Mucosa of gallbladder (tissue), 1 donor: ENCODE results near the gene TEX13B. TPM values are rescaled to one million over a fixed set of nuclear protein-coding genes. Genes with fewer than 3 reads are reported as not detected.

Source experiments
- DNase-seq: peaks from one replicate; pipeline ENCODE4 v3.0.0-alpha.2; 2020; ENCODE audit warnings: low spot score
- total RNA-seq: library from RNA; stranded (reverse); gene quantifications from one replicate; pipeline ENCODE4 v1.2.1, GENCODE V29; 2021
- donor health status: DM: no; HTN: no; CAD: no.

Gene TEX13B
- total RNA-seq, 1 donor from 2014 or later: not detected

DNA sequence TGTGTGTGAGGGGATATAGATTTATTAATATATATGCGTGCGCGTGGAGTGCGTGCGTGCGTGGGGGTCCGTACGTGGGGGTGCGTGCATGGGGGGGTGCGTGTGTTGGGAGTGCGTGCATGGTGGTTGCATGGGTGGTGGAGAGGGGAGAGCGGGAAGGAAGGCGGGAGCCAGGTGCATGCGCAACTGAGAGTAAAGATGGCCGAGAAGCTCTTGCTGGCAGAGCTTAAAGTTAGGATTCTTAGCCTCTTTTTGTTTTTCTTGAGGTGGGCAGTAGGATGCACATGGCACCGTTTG, 45.8 kb downstream of the TEX13B start:
- no peak for DNase-seq

DNA sequence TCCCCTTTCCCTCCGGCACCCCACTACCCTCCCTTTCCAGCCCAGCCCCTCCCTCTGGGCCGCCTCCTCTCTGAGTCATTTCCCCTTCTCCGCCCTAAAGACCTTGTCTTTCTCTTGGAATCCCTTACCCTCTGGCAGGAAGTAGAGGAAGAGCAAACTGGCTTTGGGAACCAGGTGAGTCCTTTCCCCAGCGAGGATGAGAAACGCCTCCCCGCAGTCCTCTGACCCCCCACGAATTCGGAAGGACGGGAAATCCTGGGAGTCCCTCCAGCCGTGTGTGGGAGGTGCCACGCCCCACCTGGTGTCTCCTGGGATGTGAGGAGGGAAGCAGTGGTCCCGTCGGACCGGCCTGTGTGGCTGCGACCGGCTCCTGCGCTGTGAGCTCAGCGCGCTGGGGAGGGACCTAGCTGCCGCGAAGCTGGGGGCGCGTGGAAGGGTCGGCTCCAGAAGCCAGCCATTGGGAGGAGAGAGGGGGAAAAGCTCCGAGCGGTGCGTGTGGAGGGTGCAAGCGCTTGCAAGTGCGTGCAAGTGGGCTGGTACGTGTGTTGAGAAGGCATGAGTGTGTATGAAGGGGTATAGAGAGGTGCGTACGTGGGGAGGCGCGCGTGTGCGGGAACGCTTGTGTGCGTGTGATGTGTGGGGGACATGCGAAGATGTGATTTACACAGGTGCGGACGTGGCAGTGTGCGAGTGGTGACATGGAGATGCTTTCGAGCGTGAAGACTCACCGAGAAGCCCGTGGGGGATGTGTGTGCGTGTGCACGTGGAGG, 46.3 kb downstream of the TEX13B start:
- no peak for DNase-seq

DNA sequence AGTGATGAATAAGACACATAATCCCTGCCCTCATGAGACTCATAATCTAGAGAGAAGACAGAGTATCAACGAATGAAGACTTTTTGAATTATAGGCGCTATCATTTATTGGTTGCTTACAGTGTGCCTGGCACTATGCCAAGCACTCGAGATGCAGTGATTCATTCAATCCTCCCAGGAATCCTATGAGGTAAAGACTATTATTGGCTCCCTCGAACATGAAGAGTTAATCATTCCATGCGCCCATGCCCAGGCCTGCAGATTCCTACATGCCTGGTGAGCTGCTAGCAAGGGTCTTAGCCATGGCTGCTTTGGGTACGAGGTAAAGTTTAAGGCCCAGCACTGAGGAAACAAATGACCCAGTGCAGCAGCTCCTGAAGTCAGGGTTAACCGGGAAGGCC, 47.0 kb downstream of the TEX13B start:
- DNase-seq: no peak

GRCh38 chrX:107934262-107934661, 47.9 kb downstream of the TEX13B start:
- no peak for DNase-seq

Other genes starting within 250 kb of the TEX13B start
- gene TSC22D3, start 206.6 kb downstream of the TEX13B start, total RNA-seq: 218 TPM
- gene NCBP2L, start 204.6 kb downstream of the TEX13B start, total RNA-seq: not detected
- 20.9 TPM for gene MID2, start 156.5 kb downstream of the TEX13B start, total RNA-seq
- 56.9 TPM for gene VSIG1, start 62.7 kb upstream of the TEX13B start, total RNA-seq
- gene PSMD10, start 109.2 kb upstream of the TEX13B start, total RNA-seq: 41.2 TPM
- 11.2 TPM for gene ATG4A, start 109.4 kb upstream of the TEX13B start, total RNA-seq